Spleen (tissue), 7 donors: ENCODE results near the gene SSUH2.

Experiments used
- POLR2A ChIP-seq, 3 donors: fragments of 450-650 bp; IDR thresholded peaks; one replicate each; pipeline ENCODE4 v1.5.1; 2017; ENCODE audit warnings: antibody characterized with exemption in 3 of 3, mild to moderate bottlenecking in 1 of 3
- TF ChIP-seq, protein P1 (sequence below), 11 experiments: fragments of 200-600 bp in 7 of 11; fragments of 450-650 bp in 4 of 11; sonication (generic) in 4 of 11; IDR thresholded peaks in 8 of 11; conservative IDR thresholded peaks in 3 of 11; 1 replicate in 7 of 11; 2 replicates in 4 of 11; pipeline versions ENCODE4 v1.4.0 to v1.8.0; 2016 to 2021; ENCODE audit warnings: antibody characterized with exemption in 11 of 11, inconsistent platforms in 4 of 11, mild to moderate bottlenecking in 1 of 11
- donor health status: DM: no; HTN: no; CAD: no; lungs with moderate emphysema.
- donor health status: DM: no; HTN: no; CAD: no.
- donor health status: DM: no; HTN: no; CAD: no.

DNA sequence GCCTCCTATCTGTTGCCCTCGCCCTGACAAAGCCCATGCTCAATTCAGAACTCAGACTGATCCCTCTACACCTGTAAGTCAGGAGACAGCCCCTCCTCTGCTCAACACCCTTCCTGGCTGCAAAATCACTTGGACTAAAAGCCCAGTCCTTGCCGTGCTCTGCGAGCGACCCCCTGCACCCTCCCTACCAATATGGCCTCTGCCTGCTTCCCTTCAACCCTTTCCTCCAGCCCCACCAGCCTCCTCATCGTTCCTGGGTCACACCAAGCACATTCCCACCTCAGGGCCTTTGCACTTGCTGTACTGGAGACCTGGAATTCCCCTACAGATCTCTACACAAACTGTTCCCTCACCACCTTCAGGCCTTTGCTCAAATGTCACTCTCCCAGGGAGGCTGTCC is 5.2 kb upstream of the SSUH2 start:
- TF ChIP-seq, protein P1, sequence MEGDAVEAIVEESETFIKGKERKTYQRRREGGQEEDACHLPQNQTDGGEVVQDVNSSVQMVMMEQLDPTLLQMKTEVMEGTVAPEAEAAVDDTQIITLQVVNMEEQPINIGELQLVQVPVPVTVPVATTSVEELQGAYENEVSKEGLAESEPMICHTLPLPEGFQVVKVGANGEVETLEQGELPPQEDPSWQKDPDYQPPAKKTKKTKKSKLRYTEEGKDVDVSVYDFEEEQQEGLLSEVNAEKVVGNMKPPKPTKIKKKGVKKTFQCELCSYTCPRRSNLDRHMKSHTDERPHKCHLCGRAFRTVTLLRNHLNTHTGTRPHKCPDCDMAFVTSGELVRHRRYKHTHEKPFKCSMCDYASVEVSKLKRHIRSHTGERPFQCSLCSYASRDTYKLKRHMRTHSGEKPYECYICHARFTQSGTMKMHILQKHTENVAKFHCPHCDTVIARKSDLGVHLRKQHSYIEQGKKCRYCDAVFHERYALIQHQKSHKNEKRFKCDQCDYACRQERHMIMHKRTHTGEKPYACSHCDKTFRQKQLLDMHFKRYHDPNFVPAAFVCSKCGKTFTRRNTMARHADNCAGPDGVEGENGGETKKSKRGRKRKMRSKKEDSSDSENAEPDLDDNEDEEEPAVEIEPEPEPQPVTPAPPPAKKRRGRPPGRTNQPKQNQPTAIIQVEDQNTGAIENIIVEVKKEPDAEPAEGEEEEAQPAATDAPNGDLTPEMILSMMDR (IDR thresholded peaks at IDR 0.05 in 8 of 11, conservative IDR thresholded peaks at IDR 0.05 in 3 of 11) = no peak
- TF ChIP-seq POLR2A (IDR thresholded peaks at IDR 0.05) = no peak
